Urinary bladder (tissue), 4 donors: ENCODE measurements around the gene NBPF10. TPM values are rescaled to one million over a fixed set of nuclear protein-coding genes. Genes with fewer than 3 reads are reported as not detected.
"Not testable (repeated sequence)": the region's sequence is repeated elsewhere in the genome, so short reads cannot be mapped to it uniquely, and the experiment has no call there.

Experiments used
- DNase-seq: peaks from one replicate; pipeline ENCODE4 v3.0.0-alpha.2; 2015; ENCODE audit errors: extremely low spot score
- H3K27ac ChIP-seq: one replicate; pipeline ENCODE4 v1.5.1; 2013; ENCODE audit warnings: low read depth, mild to moderate bottlenecking, moderate library complexity
- H3K36me3 ChIP-seq: one replicate; pipeline ENCODE4 v1.6.1; 2013; ENCODE audit warnings: mild to moderate bottlenecking, moderate library complexity; ENCODE audit not compliant: insufficient read depth
- H3K4me1 ChIP-seq: one replicate; pipeline ENCODE4 v1.6.1; 2013; ENCODE audit warnings: mild to moderate bottlenecking, moderate library complexity; ENCODE audit not compliant: insufficient read depth
- H3K4me3 ChIP-seq: one replicate; pipeline ENCODE4 v1.5.1; 2013; ENCODE audit warnings: low read depth, low read length
- WGBS: extraction: QIAGEN DNeasy Blood & Tissue Kit; methylation state at CpG from one replicate; pipeline ENCODE4 v1.1.7; 2013; 5-methylcytosine and 5-hydroxymethylcytosine counted together
- polyA plus RNA-seq: library from polyadenylated mRNA; stranded (reverse); fragments of 200-250 nt; gene quantifications from one replicate; pipeline ENCODE4 v1.2.3, GENCODE V29; 2013
- total RNA-seq: library from RNA; depleted of rRNA; stranded (reverse); fragments of >200 nt; gene quantifications from one replicate; pipeline ENCODE4 v1.2.3, GENCODE V29; 2014
- donor health status: healthy with polysubstance abuse.
- donor health status: healthy.

NBPF10 gene
- total RNA-seq (4.7 TPM), polyA plus RNA-seq (0.71 TPM)

GRCh38 chr1:146144465-146144864, at the start of gene NBPF10:
Gene NBPF10 (minus strand): TSS chr1:146144804. CDS start chr1:146144769, 35 bp downstream.
- H3K27ac ChIP-seq, H3K4me3 ChIP-seq, DNase-seq, H3K36me3 ChIP-seq, H3K4me1 ChIP-seq: not testable (repeated sequence)
- no CpG with 5 or more reads among the region's 7 CpGs for WGBS

- DNase-seq, H3K36me3 ChIP-seq, H3K4me3 ChIP-seq, H3K27ac ChIP-seq, H3K4me1 ChIP-seq: not testable (repeated sequence)
- WGBS, result 8% methylated on average over 1 of the region's 5 CpGs
These were observed 29.9 kb upstream of the NBPF10 start for GRCh38 chr1:146174531-146174930.

GRCh38 chr1:146167740-146168139, 23.1 kb upstream of the NBPF10 start:
- not testable (repeated sequence) for H3K36me3 ChIP-seq, H3K27ac ChIP-seq, H3K4me3 ChIP-seq, DNase-seq, H3K4me1 ChIP-seq
- no CpG with 5 or more reads among the region's 1 CpG for WGBS

GRCh38 chr1:146167273-146167672, 22.7 kb upstream of the NBPF10 start:
- H3K4me3 ChIP-seq, DNase-seq: not testable (repeated sequence)
- WGBS, result no CpG with 5 or more reads among the region's 1 CpG

More at GRCh38 chr1:146167273-146167672, 22.7 kb upstream of the NBPF10 start:
- not testable (repeated sequence) for H3K4me1 ChIP-seq, H3K27ac ChIP-seq, H3K36me3 ChIP-seq

Other genes with a start within 250 kb of the NBPF10 start
- gene ITGA10, start 234.8 kb downstream of the NBPF10 start, total RNA-seq, result 3.5 TPM
- gene ITGA10, start 234.8 kb downstream of the NBPF10 start, polyA plus RNA-seq, result 6.2 TPM
- gene PEX11B, start 226.1 kb downstream of the NBPF10 start, total RNA-seq, result 26.4 TPM
- 29.9 TPM for gene PEX11B, start 226.1 kb downstream of the NBPF10 start, polyA plus RNA-seq
- 51.3 TPM for gene RBM8A, start 217.3 kb downstream of the NBPF10 start, total RNA-seq
- 107 TPM for gene RBM8A, start 217.3 kb downstream of the NBPF10 start, polyA plus RNA-seq
- 29.6 TPM for gene LIX1L, start 186.8 kb downstream of the NBPF10 start, total RNA-seq
- 25.6 TPM for gene LIX1L, start 186.8 kb downstream of the NBPF10 start, polyA plus RNA-seq
- 0.21 TPM for gene ANKRD34A, start 180.2 kb downstream of the NBPF10 start, total RNA-seq
- gene ANKRD34A, start 180.2 kb downstream of the NBPF10 start, polyA plus RNA-seq, result 1.4 TPM
- 16.5 TPM for gene POLR3GL, start 180.1 kb downstream of the NBPF10 start, total RNA-seq
- gene POLR3GL, start 180.1 kb downstream of the NBPF10 start, polyA plus RNA-seq, result 46.6 TPM
- gene TXNIP, start 148.2 kb downstream of the NBPF10 start, total RNA-seq, result 920 TPM
- 1,029 TPM for gene TXNIP, start 148.2 kb downstream of the NBPF10 start, polyA plus RNA-seq
- gene HJV, start 123.1 kb downstream of the NBPF10 start, total RNA-seq, result 9.4 TPM
- 0.11 TPM for gene HJV, start 123.1 kb downstream of the NBPF10 start, polyA plus RNA-seq
- gene NOTCH2NLA, start 84.2 kb upstream of the NBPF10 start, total RNA-seq, result 104 TPM
- 17.6 TPM for gene NOTCH2NLA, start 84.2 kb upstream of the NBPF10 start, polyA plus RNA-seq